NCI-H2107 treated with DMSO at 0.1 percent for 48 hours (cell line): ENCODE results near the gene KIAA0232.

ENCODE experiments used
- DNase-seq: peaks from one replicate; lab custom pipeline; 2025; ENCODE audit not compliant: unreplicated experiment; lab: John Stamatoyannopoulos, UW

KIAA0232 gene

GRCh38 chr4:6782147-6782845 is at the start of gene KIAA0232:
KIAA0232 (plus strand) TSS chr4:6782727; CDS start chr4:6824454, 41,727 bp downstream.
- peak; percentile 5 for DNase-seq

DNA sequence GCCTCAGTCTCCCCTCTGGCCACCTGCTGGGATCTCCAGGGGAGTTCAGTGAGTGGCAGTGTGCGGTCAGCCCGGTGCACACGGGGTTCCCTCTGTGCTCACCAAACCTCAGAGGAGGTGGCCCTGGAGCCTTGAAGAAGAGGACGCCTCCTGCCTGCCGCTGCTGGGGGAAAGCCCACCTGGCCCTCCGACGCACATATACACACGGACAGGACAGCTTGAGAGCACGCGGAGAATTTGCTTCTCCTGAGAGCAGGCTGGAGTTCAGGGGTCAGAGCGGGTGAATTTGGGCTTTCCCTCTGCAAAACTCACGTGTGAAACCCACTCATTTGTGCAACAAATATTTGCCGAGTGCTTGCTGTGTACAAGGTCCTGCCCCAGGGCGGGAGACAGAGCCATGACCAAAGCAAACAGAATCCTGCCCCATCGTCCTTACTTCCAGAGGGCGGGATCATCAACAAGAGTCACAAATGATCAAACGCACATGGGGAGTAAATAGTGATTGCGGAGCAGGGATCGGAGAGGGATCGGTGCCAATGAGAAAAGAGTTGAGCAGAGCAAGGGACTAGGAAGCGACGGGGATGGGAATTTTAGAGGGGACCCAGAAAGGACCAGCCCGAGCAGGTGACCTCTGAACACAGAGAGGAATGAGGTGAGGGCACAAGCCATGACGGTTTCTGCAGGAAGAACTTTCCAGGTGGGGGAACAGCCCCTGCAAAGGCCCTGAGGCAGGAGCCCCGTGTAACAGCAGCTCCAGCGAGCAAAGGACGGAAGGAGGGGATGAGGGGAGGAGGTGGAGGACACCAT is 49.0 kb upstream of the KIAA0232 start:
- no peak for DNase-seq

- DNase-seq, result no peak
Measured at GRCh38 chr4:6734165-6734786, 48.3 kb upstream of the KIAA0232 start.

DNA sequence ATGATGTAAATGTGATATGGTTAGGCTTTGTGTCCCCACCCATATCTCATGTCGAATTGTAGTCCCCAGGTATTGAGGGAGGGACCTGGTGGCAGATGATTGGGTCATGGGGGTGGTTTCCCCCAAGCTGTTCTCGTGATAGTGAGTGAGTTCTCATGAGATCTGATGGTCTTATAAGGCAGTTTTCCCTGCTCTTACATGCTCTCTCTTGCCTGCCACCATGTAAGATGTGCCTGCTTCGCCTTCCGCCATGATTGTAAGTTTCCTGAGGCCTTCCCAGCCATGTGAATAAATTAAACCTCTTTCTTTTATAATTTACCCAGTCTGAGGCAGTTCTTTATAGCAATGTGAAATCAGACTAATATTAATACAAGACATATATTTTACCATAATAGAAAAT is 42.6 kb upstream of the KIAA0232 start:
- no peak for DNase-seq

- DNase-seq, result no peak
Measured at GRCh38 chr4:6740347-6740746, 42.2 kb upstream of the KIAA0232 start.

DNA sequence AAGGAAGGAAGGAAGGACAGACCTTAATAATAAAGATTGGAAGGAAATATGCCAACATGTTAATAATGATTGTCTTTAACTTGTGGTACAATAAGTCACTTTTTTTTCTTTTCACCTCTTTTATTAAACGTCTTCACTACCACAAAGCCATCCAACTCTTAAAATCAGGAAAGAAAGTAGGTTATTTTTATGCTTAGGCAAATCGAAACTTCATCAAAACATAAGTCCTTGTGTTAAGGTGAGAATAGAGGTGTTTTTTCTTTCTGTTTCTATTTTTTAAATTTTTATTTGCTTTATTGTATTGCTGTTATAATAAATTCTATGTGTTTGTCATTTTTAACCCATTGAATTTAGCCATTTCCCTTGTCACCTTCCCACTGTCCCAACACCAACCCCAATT is 40.0 kb upstream of the KIAA0232 start:
- DNase-seq, result no peak

GRCh38 chr4:6742989-6743388 is 39.5 kb upstream of the KIAA0232 start:
- DNase-seq, result no peak

DNA sequence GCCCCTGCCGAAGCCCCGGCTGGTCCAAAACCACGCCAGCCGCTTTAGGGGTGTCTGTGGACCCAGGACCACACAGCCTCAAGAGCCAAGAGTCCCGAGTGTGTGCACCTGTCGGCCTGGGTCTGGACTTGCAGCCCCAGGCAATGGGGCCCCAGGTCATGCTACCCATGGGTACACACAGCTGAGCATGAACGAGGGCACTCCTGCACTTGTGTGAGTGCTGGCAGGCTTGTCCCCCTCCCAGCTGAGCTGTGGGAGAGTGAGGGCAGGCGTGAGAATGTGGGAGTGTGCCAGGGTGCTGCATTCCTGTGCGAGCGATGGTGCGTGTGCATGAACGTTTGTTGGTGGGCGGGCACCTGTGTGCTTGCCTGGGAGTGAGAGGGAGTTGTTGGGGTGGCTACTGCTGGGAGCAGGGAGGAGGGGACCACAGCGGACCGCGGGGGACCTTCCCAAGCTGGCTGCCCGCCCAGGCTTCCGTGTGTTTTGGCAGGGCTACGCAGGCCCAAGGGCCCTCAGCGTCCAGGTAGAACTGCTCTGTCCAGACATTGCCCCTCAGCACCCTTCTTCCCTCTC is 35.7 kb upstream of the KIAA0232 start:
- no peak for DNase-seq

- DNase-seq, result no peak
Measured at GRCh38 chr4:6747294-6748051, 35.1 kb upstream of the KIAA0232 start.

DNA sequence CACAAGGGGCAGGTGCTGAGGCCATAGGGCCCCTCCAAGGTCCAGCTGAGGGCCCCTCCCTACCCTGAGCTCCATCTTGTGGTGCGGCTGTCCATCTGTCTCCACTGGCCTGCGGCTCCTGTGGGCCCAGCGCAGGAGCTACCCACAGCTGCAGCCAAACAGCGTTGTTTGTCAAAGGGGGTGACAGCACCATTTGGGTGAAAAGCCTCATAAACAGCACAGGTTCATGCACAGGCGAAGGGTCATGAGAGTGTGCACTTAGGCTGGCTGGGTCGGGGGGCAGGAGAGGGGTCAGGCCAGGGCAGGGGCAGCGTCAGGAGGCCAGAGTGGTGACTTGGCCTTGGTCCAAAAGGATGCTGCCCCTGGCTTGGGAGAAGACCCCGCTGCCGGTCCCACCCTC is 34.2 kb upstream of the KIAA0232 start:
- no peak for DNase-seq

- DNase-seq, result no peak
Measured at GRCh38 chr4:6749340-6750171, 33.0 kb upstream of the KIAA0232 start.

DNA sequence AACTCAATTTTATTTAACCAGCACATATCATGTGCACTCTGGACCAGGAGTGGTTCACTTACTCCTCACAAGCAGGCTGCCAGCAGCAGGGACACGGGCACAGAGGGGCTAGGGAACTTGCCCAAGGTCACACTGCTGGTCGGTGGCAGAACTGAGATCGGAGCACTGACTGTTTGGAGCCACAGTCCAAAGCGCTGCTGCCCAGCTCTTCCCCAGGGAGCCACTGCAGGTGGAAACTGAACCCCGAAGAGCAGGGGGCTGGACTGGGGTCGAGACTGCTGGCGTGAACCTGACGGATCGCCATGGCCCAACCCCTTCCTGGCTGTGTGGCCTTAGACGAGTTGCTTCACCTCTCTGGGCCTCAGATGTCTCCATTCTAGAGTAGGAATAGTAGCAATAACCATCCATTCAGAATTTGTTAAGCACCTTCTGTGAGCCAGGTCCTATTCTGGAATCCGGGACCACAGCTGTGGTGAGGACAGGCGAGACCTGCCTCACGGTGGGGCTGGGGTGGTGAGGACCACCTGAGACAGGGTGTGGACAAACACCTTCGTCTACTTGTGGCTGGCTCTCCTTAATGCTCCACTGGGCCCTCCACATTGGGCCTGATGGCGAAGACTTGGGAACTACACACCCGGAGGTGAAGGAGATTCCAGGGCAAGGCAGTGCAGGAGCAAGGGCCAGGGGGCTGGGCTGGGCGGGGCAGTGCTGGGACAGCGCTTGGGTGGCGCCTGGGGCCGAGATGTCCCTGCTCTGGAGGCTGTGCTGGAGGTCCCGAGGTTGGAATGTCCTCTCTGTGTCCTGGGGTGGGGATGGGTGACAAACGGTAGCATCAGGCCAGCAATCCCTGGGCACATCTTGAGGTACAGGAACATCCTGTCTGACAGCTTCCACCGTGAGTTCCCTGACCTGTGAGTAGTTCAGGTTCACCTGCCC is 32.0 kb upstream of the KIAA0232 start:
- DNase-seq, result no peak

- DNase-seq, result peak; percentile 13
Measured at GRCh38 chr4:6751611-6752485, 30.7 kb upstream of the KIAA0232 start.

DNA sequence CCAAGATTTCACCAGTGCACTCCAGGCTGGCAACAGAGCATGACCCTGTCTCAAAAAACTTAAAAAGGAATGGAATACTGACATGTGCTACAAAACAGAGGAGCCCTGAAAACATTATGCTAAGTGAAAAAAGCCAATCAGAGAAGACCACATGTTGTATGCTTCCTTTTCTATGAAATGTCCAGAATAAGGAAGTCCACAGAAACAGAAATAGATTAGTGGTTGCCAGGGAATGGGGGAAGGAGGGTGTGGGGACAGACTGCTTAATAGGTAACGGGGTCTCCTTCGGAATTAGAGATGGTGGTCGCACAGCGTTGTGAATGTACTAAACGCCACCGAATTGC is 30.1 kb upstream of the KIAA0232 start:
- DNase-seq, result no peak

DNA sequence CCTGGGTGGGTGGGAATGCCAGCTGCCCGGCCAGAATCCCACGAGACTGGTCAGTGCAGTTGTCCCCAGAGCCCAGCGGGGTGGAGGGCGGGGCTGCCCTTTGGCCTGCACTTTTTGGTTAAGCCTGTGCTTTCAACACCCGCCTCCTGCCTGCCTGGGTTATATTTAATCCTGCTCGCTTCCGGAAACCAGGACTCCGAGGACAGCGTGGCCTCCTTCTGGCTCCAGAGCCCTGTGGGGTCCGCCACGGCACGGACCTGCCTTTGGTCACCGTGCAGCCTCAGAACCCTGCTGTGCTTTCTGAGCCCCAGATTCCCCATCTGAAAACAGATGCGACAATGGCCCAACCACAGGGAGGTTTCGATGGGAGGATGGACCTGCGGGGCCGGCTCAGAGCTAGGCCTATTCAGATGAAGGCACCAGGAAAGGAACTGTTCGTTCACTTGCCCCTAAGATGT is 29.4 kb upstream of the KIAA0232 start:
- DNase-seq, result no peak

DNA sequence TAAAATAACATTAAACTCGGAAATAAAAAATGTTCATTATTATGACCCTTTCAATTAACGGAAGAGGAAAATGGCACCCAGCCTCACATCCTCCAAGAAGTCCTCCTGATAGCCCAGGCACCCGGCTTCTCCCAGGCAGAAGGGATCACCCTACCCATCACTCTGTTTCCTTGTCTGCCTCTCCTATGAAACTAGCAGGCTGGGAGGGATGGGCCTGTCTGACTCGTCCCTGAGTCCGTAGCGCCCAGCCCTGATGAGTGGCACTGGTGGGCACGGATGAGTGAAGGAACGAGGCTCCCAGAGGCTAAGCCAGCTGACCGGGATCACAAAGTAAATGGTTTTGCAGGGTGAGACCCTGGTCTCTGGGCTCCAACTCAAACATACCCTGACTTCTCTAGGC is 28.6 kb upstream of the KIAA0232 start:
- DNase-seq, result no peak

- DNase-seq, result no peak
Measured at GRCh38 chr4:6754481-6755087, 27.9 kb upstream of the KIAA0232 start.
